Lower lobe of right lung (tissue), 2 donors: Measurements from ENCODE around the gene VSX2. TPM values are rescaled to one million over a fixed set of nuclear protein-coding genes. Genes with fewer than 3 reads are reported as not detected.
"Not testable (repeated sequence)": the region's sequence is repeated elsewhere in the genome, so short reads cannot be mapped to it uniquely, and the experiment has no call there.

ENCODE experiments used
- ATAC-seq, 2 donors: fragments of 200-7000 bp; cut with Tn5 transposase; one replicate each; pipeline ENCODE4 v1.9.1; 2020 to 2022; ENCODE audit warnings: mild to moderate bottlenecking in 2 of 2, moderate library complexity in 2 of 2
- DNase-seq: peaks from one replicate; pipeline ENCODE4 v3.0.0-alpha.2; 2020
- H3K27ac ChIP-seq: fragments of 200-600 bp; one replicate; pipeline ENCODE4 v1.8.0; 2022
- H3K27me3 ChIP-seq: fragments of 200-600 bp; one replicate; pipeline ENCODE4 v1.8.0; 2022; ENCODE audit warnings: low read depth
- H3K36me3 ChIP-seq: fragments of 200-600 bp; one replicate; pipeline ENCODE4 v1.8.0; 2022; ENCODE audit warnings: mild to moderate bottlenecking
- H3K4me1 ChIP-seq: fragments of 200-600 bp; one replicate; pipeline ENCODE4 v1.8.0; 2022
- H3K4me3 ChIP-seq: fragments of 200-600 bp; one replicate; pipeline ENCODE4 v1.8.0; 2022; ENCODE audit warnings: mild to moderate bottlenecking
- H3K9me3 ChIP-seq: fragments of 200-600 bp; one replicate; pipeline ENCODE4 v1.8.0; 2022
- CTCF ChIP-seq: fragments of 200-600 bp; IDR thresholded peaks from one replicate; pipeline ENCODE4 v1.8.0; 2022; ENCODE audit warnings: antibody characterized with exemption, mild to moderate bottlenecking
- intact Hi-C: fragments of 100-400 bp; cut with DNase I; formaldehyde crosslinking; loops from one replicate; pipeline ENCODE4 v1.11.0; 2022
- total RNA-seq: library from RNA; stranded (reverse); fragmentation: NEBNext Ultra II Directional; extraction: Animal tissue kit (Norgen Biotek cat#: 25700); gene quantifications from one replicate; pipeline ENCODE4 v1.2.1, GENCODE V29; 2021
- donor health status: DM: no; HTN: yes; CAD: no; lungs with severe emphysema.

VSX2 gene
- total RNA-seq, 1 donor from 2014 or later = not detected

DNA sequence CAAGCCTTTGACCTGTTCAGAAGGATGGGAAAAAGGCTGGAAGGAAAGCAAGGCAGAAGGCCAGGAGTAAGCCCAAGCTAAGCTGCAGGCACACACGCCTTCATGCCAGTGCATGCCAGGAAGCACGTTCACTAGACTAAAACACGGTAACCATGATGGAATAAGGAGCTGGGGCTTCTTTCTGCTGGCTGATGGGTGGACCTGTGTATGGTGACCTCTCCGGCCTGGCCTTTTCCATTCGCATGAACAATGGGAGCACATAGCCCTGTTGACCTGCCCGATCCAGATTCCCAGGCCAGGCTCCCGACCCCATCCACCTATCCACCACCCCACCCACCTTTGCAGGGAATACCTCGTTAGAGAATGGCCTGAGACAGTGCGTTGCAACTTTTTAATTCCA, 22.8 kb downstream of the VSX2 start:
- Histone ChIP-seq H3K27ac (no peak overlapping the region), H3K27me3 (peaks cover 9% of the 10 kb centered on the region), H3K9me3 (no peaks in the 10 kb centered on the region), H3K36me3 (no peaks in the 10 kb centered on the region), H3K4me3 (no peak overlapping the region), H3K4me1 (peaks cover 13% of the 10 kb centered on the region)
- ATAC-seq = no peak
- DNase-seq = no peak
- intact Hi-C loops = no loop called here
- TF ChIP-seq CTCF = no peak

GRCh38 chr14:74263181-74263580, 23.9 kb downstream of the VSX2 start:
- intact Hi-C loops = no loop called here

DNA sequence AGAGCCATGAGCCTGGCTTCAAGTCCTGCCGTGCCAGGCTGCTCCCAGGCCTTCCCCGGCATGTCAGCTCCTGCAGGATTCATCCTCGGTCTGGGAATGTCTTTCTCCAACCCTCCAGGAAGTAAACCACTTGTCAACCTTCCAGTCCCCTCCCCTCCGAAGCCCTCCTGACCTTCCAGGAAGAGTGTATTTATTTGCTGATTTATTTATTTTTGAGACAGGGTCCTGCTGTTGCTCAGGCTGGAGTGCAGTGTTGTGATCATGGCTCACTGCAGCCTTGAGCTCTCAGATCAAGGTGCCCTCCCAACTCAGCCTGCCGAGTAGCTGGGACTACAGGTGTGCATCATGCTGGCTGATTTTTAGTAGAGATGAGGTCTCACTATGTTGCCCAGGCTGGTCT, 24.7 kb downstream of the VSX2 start:
- H3K9me3 ChIP-seq = no peaks in the 10 kb centered on the region
- H3K27me3 ChIP-seq = no peaks in the 10 kb centered on the region
- ATAC-seq (no peak), DNase-seq (no peak)
- no peaks in the 10 kb centered on the region for H3K4me1 ChIP-seq
- H3K36me3 ChIP-seq = no peaks in the 10 kb centered on the region
- intact Hi-C loops = no loop called here
- TF ChIP-seq CTCF = no peak
- H3K4me3 ChIP-seq = no peak overlapping the region
- H3K27ac ChIP-seq = no peak overlapping the region

More at GRCh38 chr14:74263181-74263580, 23.9 kb downstream of the VSX2 start:
- DNase-seq (no peak), ATAC-seq (no peak)
- Histone ChIP-seq H3K4me3 (no peak overlapping the region), H3K27me3 (peaks cover 3% of the 10 kb centered on the region), H3K27ac (no peak overlapping the region), H3K9me3 (no peaks in the 10 kb centered on the region), H3K4me1 (peaks cover 4% of the 10 kb centered on the region), H3K36me3 (no peaks in the 10 kb centered on the region)
- TF ChIP-seq CTCF = no peak

DNA sequence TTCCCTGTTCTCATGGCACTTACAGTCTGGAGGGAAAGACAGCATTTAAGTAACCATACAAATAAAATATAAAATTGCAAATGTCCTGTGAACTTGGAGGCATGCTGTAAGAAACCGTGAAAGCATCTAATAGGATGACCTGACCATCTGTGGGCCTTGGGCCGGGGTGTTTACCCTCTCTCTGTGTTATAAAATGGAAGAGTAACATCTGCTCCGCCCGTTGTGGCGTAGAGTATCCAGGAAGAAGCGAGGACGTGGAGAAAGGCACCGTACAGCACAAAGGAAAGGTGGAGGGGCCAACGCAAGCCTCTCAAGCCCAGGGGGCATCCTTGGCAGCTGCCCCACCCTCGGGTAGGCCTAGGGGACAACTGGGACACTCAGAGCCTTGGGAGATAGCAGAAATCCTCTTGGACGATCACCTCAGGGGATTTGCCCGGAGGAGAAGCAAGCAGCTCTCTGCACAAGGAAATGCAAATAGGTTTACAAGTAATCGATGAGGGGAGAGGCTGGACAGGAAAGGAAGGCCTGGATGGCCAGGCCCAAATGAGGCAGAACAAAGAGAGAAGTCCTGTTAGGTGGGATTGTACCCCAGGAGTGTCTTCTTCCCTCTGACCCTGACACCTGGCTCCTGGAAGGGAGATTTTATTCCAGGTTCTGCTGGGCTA, 26.2 kb downstream of the VSX2 start:
- ATAC-seq (no peak), DNase-seq (no peak)
- intact Hi-C loops = no loop called here
- no peaks in the 10 kb centered on the region for H3K9me3 ChIP-seq
- H3K27me3 ChIP-seq = no peaks in the 10 kb centered on the region
- no peak overlapping the region for H3K27ac ChIP-seq
- TF ChIP-seq CTCF = no peak
- no peaks in the 10 kb centered on the region for H3K4me1 ChIP-seq
- H3K36me3 ChIP-seq = no peaks in the 10 kb centered on the region
- H3K4me3 ChIP-seq = no peak overlapping the region

GRCh38 chr14:74267588-74267987, 28.3 kb downstream of the VSX2 start:
- TF ChIP-seq CTCF = no peak
- Histone ChIP-seq H3K27me3 (no peaks in the 10 kb centered on the region), H3K27ac (no peak overlapping the region), H3K4me3 (no peak overlapping the region), H3K4me1 (no peaks in the 10 kb centered on the region), H3K9me3 (no peaks in the 10 kb centered on the region), H3K36me3 (no peaks in the 10 kb centered on the region)
- no peak for ATAC-seq
- no peak for DNase-seq
- intact Hi-C loops = no loop called here

DNA sequence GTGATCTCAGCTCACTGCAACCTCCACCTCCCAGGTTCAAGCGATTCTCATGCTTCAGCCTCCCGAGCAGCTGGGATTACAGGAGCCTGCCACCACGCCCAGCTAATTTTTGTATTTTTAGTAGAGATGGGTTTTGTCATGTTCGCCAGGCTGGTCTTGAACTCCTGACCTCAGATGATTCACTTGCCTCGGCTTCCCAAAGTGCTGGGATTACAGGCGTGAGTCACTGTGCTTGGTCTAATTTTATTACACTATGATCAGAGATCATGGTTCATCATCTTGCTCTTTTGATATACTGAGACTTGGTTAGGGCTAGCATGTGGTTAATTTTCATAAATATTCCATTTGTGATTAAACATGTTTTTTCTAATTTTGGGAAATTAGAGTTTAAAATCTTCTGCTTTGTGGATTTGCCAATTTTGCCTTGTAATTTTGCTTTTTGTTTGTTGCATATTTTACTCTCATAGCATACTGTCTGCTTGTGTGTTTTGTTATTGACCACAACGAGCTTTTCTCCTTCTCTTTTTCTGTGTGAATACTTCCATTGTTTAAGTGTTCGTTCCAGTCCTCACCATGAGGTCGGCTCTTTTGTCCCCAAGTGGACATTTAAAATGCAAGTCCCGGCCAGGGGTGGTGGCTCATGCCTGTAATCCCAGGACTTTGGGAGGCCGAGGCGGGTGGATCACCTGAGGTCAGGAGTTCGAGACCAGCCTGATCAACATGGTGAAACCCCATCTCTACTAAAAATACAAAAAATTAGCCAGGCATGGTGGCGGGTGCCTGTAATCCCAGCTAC, 31.3 kb downstream of the VSX2 start:
- intact Hi-C loops = not testable (repeated sequence)

More for the DNA sequence above, 31.3 kb downstream of the VSX2 start:
- H3K4me3 ChIP-seq, H3K27ac ChIP-seq, ATAC-seq, DNase-seq, H3K9me3 ChIP-seq, H3K27me3 ChIP-seq, H3K4me1 ChIP-seq, H3K36me3 ChIP-seq: not testable (repeated sequence)
